Liver (tissue), 3 donors: ENCODE measurements around the gene ATP12A.

ENCODE experiments used
- GABPA ChIP-seq, 2 donors: IDR thresholded peaks in 1 of 2; conservative IDR thresholded peaks in 1 of 2; 2 replicates each; pipeline ENCODE4 v1.6.1; 2016; ENCODE audit warnings: antibody characterized with exemption in 2 of 2, mild to moderate bottlenecking in 1 of 2, moderate library complexity in 1 of 2
- JUND ChIP-seq, 2 donors: IDR thresholded peaks; 2 replicates each; pipeline ENCODE4 v1.6.1; 2016; ENCODE audit warnings: antibody characterized with exemption in 2 of 2
- RAD21 ChIP-seq, 2 donors: IDR thresholded peaks; 2 replicates each; pipeline ENCODE4 v1.6.1; 2016; ENCODE audit warnings: antibody characterized with exemption in 2 of 2, mild to moderate bottlenecking in 2 of 2
- YY1 ChIP-seq: IDR thresholded peaks from 2 replicates; pipeline ENCODE4 v1.6.1; 2016; ENCODE audit warnings: antibody characterized with exemption, mild to moderate bottlenecking
- TF ChIP-seq, protein P1 (sequence below): fragments of 150-350 bp; IDR thresholded peaks from 2 replicates; pipeline ENCODE4 v1.5.1; 2017; ENCODE audit warnings: improper control_type of control experiment, low read depth, low read length; ENCODE audit not compliant: missing input control
- donor health status: healthy.
- donor health status: healthy.

- no peak for TF ChIP-seq RAD21 (IDR thresholded peaks at IDR 0.05)
- TF ChIP-seq JUND (IDR thresholded peaks at IDR 0.05) = no peak
- TF ChIP-seq, protein P1, sequence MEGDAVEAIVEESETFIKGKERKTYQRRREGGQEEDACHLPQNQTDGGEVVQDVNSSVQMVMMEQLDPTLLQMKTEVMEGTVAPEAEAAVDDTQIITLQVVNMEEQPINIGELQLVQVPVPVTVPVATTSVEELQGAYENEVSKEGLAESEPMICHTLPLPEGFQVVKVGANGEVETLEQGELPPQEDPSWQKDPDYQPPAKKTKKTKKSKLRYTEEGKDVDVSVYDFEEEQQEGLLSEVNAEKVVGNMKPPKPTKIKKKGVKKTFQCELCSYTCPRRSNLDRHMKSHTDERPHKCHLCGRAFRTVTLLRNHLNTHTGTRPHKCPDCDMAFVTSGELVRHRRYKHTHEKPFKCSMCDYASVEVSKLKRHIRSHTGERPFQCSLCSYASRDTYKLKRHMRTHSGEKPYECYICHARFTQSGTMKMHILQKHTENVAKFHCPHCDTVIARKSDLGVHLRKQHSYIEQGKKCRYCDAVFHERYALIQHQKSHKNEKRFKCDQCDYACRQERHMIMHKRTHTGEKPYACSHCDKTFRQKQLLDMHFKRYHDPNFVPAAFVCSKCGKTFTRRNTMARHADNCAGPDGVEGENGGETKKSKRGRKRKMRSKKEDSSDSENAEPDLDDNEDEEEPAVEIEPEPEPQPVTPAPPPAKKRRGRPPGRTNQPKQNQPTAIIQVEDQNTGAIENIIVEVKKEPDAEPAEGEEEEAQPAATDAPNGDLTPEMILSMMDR = no peak
- TF ChIP-seq YY1 = no peak
- TF ChIP-seq GABPA (IDR thresholded peaks at IDR 0.05 in 1 of 2, conservative IDR thresholded peaks at IDR 0.05 in 1 of 2) = no peak
These were observed 7.8 kb upstream of the ATP12A start for GRCh38 chr13:24672141-24673132.
